Measurements from ENCODE around the gene ATP13A4.

- TF ChIP-seq CTCF (optimal IDR thresholded peaks at IDR 0.05 in 1 of 3, IDR thresholded peaks at IDR 0.05 in 1 of 3, conservative IDR thresholded peaks at IDR 0.05 in 1 of 3; ENCODE audit: extremely low read depth in 1 of 3, insufficient read depth in 2 of 3, low read length in 3 of 3), result no peak
- TF ChIP-seq EZH2 (IDR thresholded peaks at IDR 0.05; ENCODE audit: low read length), result no peak
Measured at GRCh38 chr3:193586526-193586925, 31.8 kb upstream of the ATP13A4 start.

All from keratinocyte (primary cell).